HEK293 (cell line): Measurements from ENCODE around the gene EFCAB6.

Source experiments
- CTCF ChIA-PET: fragments of 350-600 bp; formaldehyde crosslinking; extraction: SDS; loops from one replicate; lab custom pipeline; 2021; ENCODE audit warnings: antibody characterized with exemption; lab: Yijun Ruan, JAX
- POLR2A ChIA-PET: fragments of 300-600 bp; formaldehyde crosslinking; extraction: SDS; loops from one replicate; lab custom pipeline; 2020; ENCODE audit warnings: antibody characterized with exemption, inconsistent platforms; lab: Yijun Ruan, JAX
- H3K27ac ChIP-seq: fragments of 200-500 bp; sonication (Bioruptor generic); 2 replicates; pipeline ENCODE4 v1.5.1; 2014; ENCODE audit warnings: low read depth, low read length, control low read depth, inconsistent platforms; ENCODE audit errors: extremely low read depth
- H3K36me3 ChIP-seq, 2 experiments: fragments of 200-500 bp in 1 of 2; sonication (Bioruptor generic) in 1 of 2; 1 replicate in 1 of 2; 2 replicates in 1 of 2; pipeline ENCODE4 v1.5.1; 2014 to 2017; ENCODE audit warnings: inconsistent platforms in 2 of 2, low read length in 2 of 2; ENCODE audit not compliant: control insufficient read depth in 2 of 2, insufficient read depth in 1 of 2
- H3K4me1 ChIP-seq: fragments of 200-500 bp; sonication (Bioruptor generic); 2 replicates; pipeline ENCODE4 v1.5.1; 2014; ENCODE audit warnings: mild to moderate bottlenecking, low read length, inconsistent platforms; ENCODE audit not compliant: control insufficient read depth, insufficient read depth
- H3K4me3 ChIP-seq: 2 replicates; pipeline ENCODE4 v1.5.1; 2011; ENCODE audit warnings: low read depth, mild to moderate bottlenecking, control low read depth, low read length, moderate library complexity
- H3K9me3 ChIP-seq: fragments of 200-500 bp; sonication (Bioruptor generic); 2 replicates; pipeline ENCODE4 v1.5.1; 2014; ENCODE audit warnings: low read depth, low read length, inconsistent platforms; ENCODE audit not compliant: control insufficient read depth, insufficient read depth
- GLIS1 ChIP-seq: fragments of 450-650 bp; formaldehyde crosslinking; IDR thresholded peaks from 2 replicates; pipeline ENCODE4 v1.5.1; 2016; ENCODE audit warnings: missing biosample characterization, missing genetic modification characterization
- IKZF3 ChIP-seq: fragments of 450-650 bp; IDR thresholded peaks from 2 replicates; pipeline ENCODE4 v1.5.0; 2018; ENCODE audit warnings: missing biosample characterization, mild to moderate bottlenecking, missing genetic modification characterization, moderate library complexity
- KLF10 ChIP-seq: fragments of 450-650 bp; IDR thresholded peaks from 2 replicates; pipeline ENCODE4 v1.5.1; 2018; ENCODE audit warnings: missing biosample characterization, mild to moderate bottlenecking, missing genetic modification characterization
- PRDM1 ChIP-seq: fragments of 450-650 bp; formaldehyde crosslinking; IDR thresholded peaks from 2 replicates; pipeline ENCODE4; 2016; ENCODE audit warnings: missing biosample characterization, missing genetic modification characterization
- PRDM4 ChIP-seq: fragments of 450-650 bp; formaldehyde crosslinking; IDR thresholded peaks from 2 replicates; pipeline ENCODE4 v1.5.1; 2017; ENCODE audit warnings: missing biosample characterization, missing genetic modification characterization
- SCRT1 ChIP-seq: fragments of 450-650 bp; formaldehyde crosslinking; IDR thresholded peaks from 2 replicates; pipeline ENCODE4 v1.5.1; 2016; ENCODE audit warnings: missing biosample characterization, missing genetic modification characterization, borderline replicate concordance
- YY2 ChIP-seq: fragments of 450-650 bp; formaldehyde crosslinking; IDR thresholded peaks from 2 replicates; pipeline ENCODE4 v1.5.1; 2016; ENCODE audit warnings: missing biosample characterization, missing genetic modification characterization
- ZFP3 ChIP-seq: fragments of 450-650 bp; formaldehyde crosslinking; IDR thresholded peaks from 2 replicates; pipeline ENCODE4 v1.5.1; 2016; ENCODE audit warnings: low read depth, missing biosample characterization, missing genetic modification characterization
- ZIC2 ChIP-seq: fragments of 450-650 bp; formaldehyde crosslinking; IDR thresholded peaks from 2 replicates; pipeline ENCODE4 v1.5.1; 2016; ENCODE audit warnings: missing biosample characterization, missing genetic modification characterization
- ZNF133 ChIP-seq: fragments of 450-650 bp; formaldehyde crosslinking; IDR thresholded peaks from 2 replicates; pipeline ENCODE4 v1.5.1; 2016; ENCODE audit warnings: missing biosample characterization, missing genetic modification characterization
- ZNF146 ChIP-seq: fragments of 450-650 bp; formaldehyde crosslinking; IDR thresholded peaks from 2 replicates; pipeline ENCODE4 v1.5.1; 2016; ENCODE audit warnings: missing biosample characterization, missing genetic modification characterization
- ZNF16 ChIP-seq: fragments of 450-650 bp; formaldehyde crosslinking; IDR thresholded peaks from 2 replicates; pipeline ENCODE4 v1.5.1; 2016; ENCODE audit warnings: low read depth, missing biosample characterization, missing genetic modification characterization
- ZNF169 ChIP-seq: fragments of 450-650 bp; formaldehyde crosslinking; IDR thresholded peaks from 2 replicates; pipeline ENCODE4 v1.5.1; 2016; ENCODE audit warnings: missing biosample characterization, missing genetic modification characterization
- ZNF24 ChIP-seq: fragments of 450-650 bp; formaldehyde crosslinking; IDR thresholded peaks from 2 replicates; pipeline ENCODE4 v1.5.1; 2016; ENCODE audit warnings: missing biosample characterization, missing genetic modification characterization
- ZNF354C ChIP-seq: fragments of 450-650 bp; formaldehyde crosslinking; IDR thresholded peaks from 2 replicates; pipeline ENCODE4 v1.5.1; 2016; ENCODE audit warnings: missing biosample characterization, missing genetic modification characterization, low read depth, borderline replicate concordance
- ZNF404 ChIP-seq: fragments of 450-650 bp; formaldehyde crosslinking; IDR thresholded peaks from 2 replicates; pipeline ENCODE4 v1.5.1; 2017; ENCODE audit warnings: missing biosample characterization, missing genetic modification characterization
- ZNF416 ChIP-seq: fragments of 450-650 bp; formaldehyde crosslinking; IDR thresholded peaks from 2 replicates; pipeline ENCODE4 v1.5.1; 2016; ENCODE audit warnings: missing biosample characterization, missing genetic modification characterization
- ZNF426 ChIP-seq: fragments of 450-650 bp; formaldehyde crosslinking; IDR thresholded peaks from 2 replicates; pipeline ENCODE4 v1.5.1; 2017; ENCODE audit warnings: missing biosample characterization, missing genetic modification characterization, mild to moderate bottlenecking, inconsistent platforms, moderate library complexity
- ZNF473 ChIP-seq: fragments of 450-650 bp; formaldehyde crosslinking; IDR thresholded peaks from 2 replicates; pipeline ENCODE4 v1.5.1; 2017; ENCODE audit warnings: missing biosample characterization, missing genetic modification characterization
- ZNF580 ChIP-seq: fragments of 450-650 bp; formaldehyde crosslinking; IDR thresholded peaks from 2 replicates; pipeline ENCODE4 v1.5.1; 2016; ENCODE audit warnings: missing biosample characterization, missing genetic modification characterization
- ZNF585B ChIP-seq: fragments of 450-650 bp; formaldehyde crosslinking; IDR thresholded peaks from 2 replicates; pipeline ENCODE4 v1.5.1; 2016; ENCODE audit warnings: missing biosample characterization, missing genetic modification characterization
- ZNF621 ChIP-seq: fragments of 450-650 bp; formaldehyde crosslinking; IDR thresholded peaks from 2 replicates; pipeline ENCODE4 v1.5.1; 2017; ENCODE audit warnings: missing biosample characterization, missing genetic modification characterization
- ZNF639 ChIP-seq: fragments of 450-650 bp; formaldehyde crosslinking; IDR thresholded peaks from 2 replicates; pipeline ENCODE4 v1.5.1; 2016; ENCODE audit warnings: missing biosample characterization, missing genetic modification characterization
- ZNF785 ChIP-seq: fragments of 450-650 bp; formaldehyde crosslinking; IDR thresholded peaks from 2 replicates; pipeline ENCODE4 v1.5.1; 2016; ENCODE audit warnings: missing biosample characterization, missing genetic modification characterization
- ZSCAN16 ChIP-seq: fragments of 450-650 bp; formaldehyde crosslinking; IDR thresholded peaks from 2 replicates; pipeline ENCODE4 v1.5.1; 2016; ENCODE audit warnings: missing biosample characterization, missing genetic modification characterization
- ZSCAN23 ChIP-seq: fragments of 450-650 bp; formaldehyde crosslinking; IDR thresholded peaks from 2 replicates; pipeline ENCODE4 v1.5.1; 2016; ENCODE audit warnings: missing biosample characterization, missing genetic modification characterization
- TF ChIP-seq, protein P1 (sequence below): fragments of 450-650 bp; IDR thresholded peaks from 2 replicates; pipeline ENCODE4 v1.5.1; 2018; ENCODE audit warnings: missing biosample characterization, missing genetic modification characterization
- TF ChIP-seq, protein P2 (sequence below): fragments of 450-650 bp; formaldehyde crosslinking; IDR thresholded peaks from 2 replicates; pipeline ENCODE4 v1.5.1; 2016; ENCODE audit warnings: missing biosample characterization, missing genetic modification characterization
- TF ChIP-seq, protein P3 (sequence below): fragments of 450-650 bp; formaldehyde crosslinking; IDR thresholded peaks from 2 replicates; pipeline ENCODE4 v1.5.1; 2016; ENCODE audit warnings: missing biosample characterization, missing genetic modification characterization

The EFCAB6 gene

GRCh38 chr22:43774318-43774915 is 37.7 kb downstream of the EFCAB6 start (continued):
- TF ChIP-seq, protein P1, sequence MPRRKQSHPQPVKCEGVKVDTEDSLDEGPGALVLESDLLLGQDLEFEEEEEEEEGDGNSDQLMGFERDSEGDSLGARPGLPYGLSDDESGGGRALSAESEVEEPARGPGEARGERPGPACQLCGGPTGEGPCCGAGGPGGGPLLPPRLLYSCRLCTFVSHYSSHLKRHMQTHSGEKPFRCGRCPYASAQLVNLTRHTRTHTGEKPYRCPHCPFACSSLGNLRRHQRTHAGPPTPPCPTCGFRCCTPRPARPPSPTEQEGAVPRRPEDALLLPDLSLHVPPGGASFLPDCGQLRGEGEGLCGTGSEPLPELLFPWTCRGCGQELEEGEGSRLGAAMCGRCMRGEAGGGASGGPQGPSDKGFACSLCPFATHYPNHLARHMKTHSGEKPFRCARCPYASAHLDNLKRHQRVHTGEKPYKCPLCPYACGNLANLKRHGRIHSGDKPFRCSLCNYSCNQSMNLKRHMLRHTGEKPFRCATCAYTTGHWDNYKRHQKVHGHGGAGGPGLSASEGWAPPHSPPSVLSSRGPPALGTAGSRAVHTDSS, result no peak
- no peak for TF ChIP-seq ZNF426 (tag by site-specific recombination)
- no peak for TF ChIP-seq ZNF146 (tag by site-specific recombination)
- TF ChIP-seq ZFP3 (tag by site-specific recombination), result no peak
- no peak for TF ChIP-seq ZNF16 (tag by site-specific recombination)
- TF ChIP-seq ZNF354C (tag by site-specific recombination), result no peak
- no peak for TF ChIP-seq SCRT1 (tag by site-specific recombination)
- no peak for TF ChIP-seq ZNF785 (tag by site-specific recombination)
- TF ChIP-seq ZNF133 (tag by site-specific recombination), result no peak
- no peak for TF ChIP-seq ZIC2
- TF ChIP-seq ZNF169 (tag by site-specific recombination), result no peak
- TF ChIP-seq, protein P2, sequence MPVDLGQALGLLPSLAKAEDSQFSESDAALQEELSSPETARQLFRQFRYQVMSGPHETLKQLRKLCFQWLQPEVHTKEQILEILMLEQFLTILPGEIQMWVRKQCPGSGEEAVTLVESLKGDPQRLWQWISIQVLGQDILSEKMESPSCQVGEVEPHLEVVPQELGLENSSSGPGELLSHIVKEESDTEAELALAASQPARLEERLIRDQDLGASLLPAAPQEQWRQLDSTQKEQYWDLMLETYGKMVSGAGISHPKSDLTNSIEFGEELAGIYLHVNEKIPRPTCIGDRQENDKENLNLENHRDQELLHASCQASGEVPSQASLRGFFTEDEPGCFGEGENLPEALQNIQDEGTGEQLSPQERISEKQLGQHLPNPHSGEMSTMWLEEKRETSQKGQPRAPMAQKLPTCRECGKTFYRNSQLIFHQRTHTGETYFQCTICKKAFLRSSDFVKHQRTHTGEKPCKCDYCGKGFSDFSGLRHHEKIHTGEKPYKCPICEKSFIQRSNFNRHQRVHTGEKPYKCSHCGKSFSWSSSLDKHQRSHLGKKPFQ (tag by site-specific recombination), result no peak

DNA sequence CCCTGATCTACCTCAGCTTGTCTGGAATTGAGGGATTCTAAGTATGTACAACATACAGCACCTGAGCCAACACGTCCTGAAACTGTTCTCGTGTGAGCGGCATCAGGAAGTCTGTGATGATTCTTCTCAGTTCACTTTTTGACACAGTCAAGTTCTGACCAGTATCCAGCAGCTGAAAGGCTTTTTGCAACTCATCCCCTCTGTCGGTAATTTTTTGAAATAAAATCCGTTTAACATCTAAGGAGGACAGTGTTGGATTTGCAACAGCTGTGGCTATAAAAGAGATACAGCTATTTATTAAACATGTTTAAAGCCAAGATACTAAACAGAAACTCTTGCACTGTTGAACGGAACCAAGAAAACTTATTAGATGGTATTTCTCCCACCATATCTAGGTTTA is 39.3 kb downstream of the EFCAB6 start:
- no peak overlapping the region for H3K4me3 ChIP-seq
- H3K27ac ChIP-seq, result no peak overlapping the region
- ChIA-PET POLR2A (interaction anchor here (0.5 to 0.7 kb wide), 2 partner anchors 753 to 1095 kb away, joined by 3 to 4 read pairs; no protein-coding TSS in a partner anchor), CTCF (interaction anchor here (0.7 kb wide), 1 partner anchor 26 kb away, joined by 3 read pairs; no protein-coding TSS in a partner anchor)
- H3K36me3 ChIP-seq, result no peaks in the 10 kb centered on the region
- H3K9me3 ChIP-seq, result no peaks in the 10 kb centered on the region
- no peaks in the 10 kb centered on the region for H3K4me1 ChIP-seq
- no peak for TF ChIP-seq ZSCAN16 (tag by site-specific recombination)
- TF ChIP-seq ZNF416 (tag by site-specific recombination), result no peak
- no peak for TF ChIP-seq ZNF24
- no peak for TF ChIP-seq PRDM4
- TF ChIP-seq ZNF585B, result no peak
- no peak for TF ChIP-seq ZNF639 (tag by site-specific recombination)
- no peak for TF ChIP-seq GLIS1
- no peak for TF ChIP-seq PRDM1 (tag by site-specific recombination)
- no peak for TF ChIP-seq ZSCAN23 (tag by site-specific recombination)
- no peak for TF ChIP-seq ZNF621
- no peak for TF ChIP-seq ZNF404 (tag by site-specific recombination)
- TF ChIP-seq, protein P3, sequence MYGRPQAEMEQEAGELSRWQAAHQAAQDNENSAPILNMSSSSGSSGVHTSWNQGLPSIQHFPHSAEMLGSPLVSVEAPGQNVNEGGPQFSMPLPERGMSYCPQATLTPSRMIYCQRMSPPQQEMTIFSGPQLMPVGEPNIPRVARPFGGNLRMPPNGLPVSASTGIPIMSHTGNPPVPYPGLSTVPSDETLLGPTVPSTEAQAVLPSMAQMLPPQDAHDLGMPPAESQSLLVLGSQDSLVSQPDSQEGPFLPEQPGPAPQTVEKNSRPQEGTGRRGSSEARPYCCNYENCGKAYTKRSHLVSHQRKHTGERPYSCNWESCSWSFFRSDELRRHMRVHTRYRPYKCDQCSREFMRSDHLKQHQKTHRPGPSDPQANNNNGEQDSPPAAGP (tag by site-specific recombination), result no peak
- TF ChIP-seq ZNF580 (tag by site-specific recombination), result no peak
- no peak for TF ChIP-seq YY2 (tag by site-specific recombination)
- no peak for TF ChIP-seq IKZF3 (tag by site-specific recombination)
- no peak for TF ChIP-seq KLF10 (tag by site-specific recombination)
- no peak for TF ChIP-seq ZNF473 (tag by site-specific recombination)
- TF ChIP-seq, all 188 proteins: peak for 0
